Activated naive CD4-positive, alpha-beta T cell treated with anti-CD3 and anti-CD28 coated beads, Interleukin-2, amount 50 U/mL, for 72 hours (primary cell): ENCODE results near the gene SEMA6B. TPM values are rescaled to one million over a fixed set of nuclear protein-coding genes. Genes with fewer than 3 reads are reported as not detected.

Experiments
- ATAC-seq, 2 donors: fragments of 150-1000 bp; cut with Tn5 transposase; 2 replicates each; pipeline ENCODE4 v1.10.0; 2021; ENCODE audit warnings: mild to moderate bottlenecking in 2 of 2, moderate library complexity in 2 of 2
- DNase-seq, 2 donors: peaks; one replicate each; pipeline ENCODE4 v3.0.0; 2021 to 2022; ENCODE audit warnings: low spot score in 2 of 2
- H3K27ac Mint-ChIP-seq, 2 donors: one replicate each; pipeline ENCODE4 v1.8.0; 2022; ENCODE audit warnings: mild to moderate bottlenecking in 2 of 2, mixed read lengths in 2 of 2
- H3K36me3 Mint-ChIP-seq, 2 donors: one replicate each; pipeline ENCODE4 v1.8.0; 2022; ENCODE audit warnings: mixed read lengths in 2 of 2
- H3K9me3 Mint-ChIP-seq, 2 donors: one replicate each; pipeline ENCODE4 v1.8.0; 2022; ENCODE audit warnings: mixed read lengths in 2 of 2
- total RNA-seq, 2 donors: library from RNA; stranded (reverse); gene quantifications; one replicate each; pipeline ENCODE4 v1.2.3, GENCODE V29; 2022

SEMA6B gene
- total RNA-seq, 2 donors from 2014 or later = not detected

GRCh38 chr19:4513248-4513647 is 46.2 kb downstream of the SEMA6B start:
- ATAC-seq (no peak), DNase-seq (no peak)
- H3K9me3 Mint-ChIP-seq = no peaks in the 10 kb centered on the region
- no peaks in the 10 kb centered on the region for H3K36me3 Mint-ChIP-seq
- no peak overlapping the region for H3K27ac Mint-ChIP-seq

- Mint-ChIP-seq H3K9me3 (no peaks in the 10 kb centered on the region), H3K27ac (no peak overlapping the region), H3K36me3 (no peaks in the 10 kb centered on the region)
- ATAC-seq (no peak), DNase-seq (no peak)
Measured at GRCh38 chr19:4512070-4512469, 47.4 kb downstream of the SEMA6B start.

DNA sequence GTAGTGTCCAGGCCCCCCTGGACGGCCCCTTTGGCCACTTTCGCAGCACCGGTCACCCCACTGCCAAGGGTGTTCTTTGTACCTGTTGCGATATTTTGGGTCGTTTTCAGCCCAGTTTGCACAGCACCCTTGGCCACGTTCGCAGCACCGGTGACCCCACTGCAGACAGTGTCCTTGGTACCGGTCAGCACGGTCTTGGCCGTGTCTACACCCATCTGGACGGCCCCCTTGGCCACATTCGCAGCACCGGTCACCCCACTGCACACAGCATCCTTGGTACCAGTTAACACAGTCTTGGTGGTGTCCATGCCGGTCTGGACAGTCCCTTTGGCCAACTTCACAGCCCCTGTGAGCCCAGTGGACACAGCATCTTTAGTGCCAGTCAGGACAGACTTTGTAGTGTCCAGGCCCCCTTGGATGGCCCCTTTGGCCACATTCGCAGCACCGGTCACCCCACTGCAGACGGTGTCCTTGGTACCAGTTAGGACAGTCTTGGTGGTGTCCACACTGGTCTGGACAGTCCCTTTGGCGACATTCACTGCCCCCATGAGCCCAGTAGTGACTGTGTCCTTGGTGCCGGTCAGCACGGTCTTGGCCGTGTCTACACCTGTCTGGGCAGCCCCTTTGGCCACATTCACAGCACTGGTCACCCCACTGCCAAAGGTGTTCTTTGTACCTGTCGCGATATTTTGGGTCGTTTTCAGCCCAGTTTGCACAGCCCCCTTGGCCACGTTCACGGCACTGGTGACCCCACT is 48.0 kb downstream of the SEMA6B start:
- no peak overlapping the region for H3K27ac Mint-ChIP-seq

GRCh38 chr19:4510435-4511255 is 48.8 kb downstream of the SEMA6B start:
- no peak for DNase-seq
- Mint-ChIP-seq H3K9me3 (no peaks in the 10 kb centered on the region), H3K27ac (no peak overlapping the region), H3K36me3 (no peaks in the 10 kb centered on the region)
- peak; percentile 12 to 23 for ATAC-seq

More for the DNA sequence above, 48.0 kb downstream of the SEMA6B start:
- DNase-seq = no peak
- no peak for ATAC-seq
- Mint-ChIP-seq H3K36me3 (no peaks in the 10 kb centered on the region), H3K9me3 (no peaks in the 10 kb centered on the region)

DNA sequence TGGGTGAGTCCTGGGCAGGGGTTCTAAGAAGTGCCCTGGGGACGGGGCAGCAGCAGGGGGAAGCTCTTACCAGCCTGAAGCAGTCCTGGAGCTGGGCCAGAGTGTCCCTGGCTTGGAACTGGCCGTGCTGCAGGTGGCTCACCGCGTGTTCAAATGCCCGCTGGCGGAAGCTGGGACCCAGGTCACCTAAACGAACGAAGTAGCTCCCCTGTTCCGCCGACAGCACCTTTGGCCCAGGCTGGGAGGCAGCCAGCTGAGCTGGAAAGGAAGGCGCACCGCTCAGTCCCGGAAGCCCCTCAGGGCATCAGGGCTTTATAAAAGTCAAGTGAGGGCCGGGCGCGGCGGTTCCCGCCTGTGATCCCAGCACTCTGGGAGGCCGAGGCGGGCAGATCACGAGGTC is 50.8 kb downstream of the SEMA6B start:
- Mint-ChIP-seq H3K27ac (no peak overlapping the region), H3K36me3 (no peaks in the 10 kb centered on the region), H3K9me3 (no peaks in the 10 kb centered on the region)
- DNase-seq (no peak), ATAC-seq (no peak)

- Mint-ChIP-seq H3K36me3 (no peaks in the 10 kb centered on the region), H3K27ac (peak overlapping the region in 1 of 2 donors; percentile 4), H3K9me3 (no peaks in the 10 kb centered on the region)
- no peak for ATAC-seq
- DNase-seq = no peak
Measured at GRCh38 chr19:4507804-4508203, 51.7 kb downstream of the SEMA6B start.

- H3K9me3 Mint-ChIP-seq = no peaks in the 10 kb centered on the region
- H3K27ac Mint-ChIP-seq = peak overlapping the region in 1 of 2 donors; percentile 4
- DNase-seq = no peak
- ATAC-seq = no peak
- H3K36me3 Mint-ChIP-seq = no peaks in the 10 kb centered on the region
Measured at GRCh38 chr19:4507150-4507452, 52.4 kb downstream of the SEMA6B start.

DNA sequence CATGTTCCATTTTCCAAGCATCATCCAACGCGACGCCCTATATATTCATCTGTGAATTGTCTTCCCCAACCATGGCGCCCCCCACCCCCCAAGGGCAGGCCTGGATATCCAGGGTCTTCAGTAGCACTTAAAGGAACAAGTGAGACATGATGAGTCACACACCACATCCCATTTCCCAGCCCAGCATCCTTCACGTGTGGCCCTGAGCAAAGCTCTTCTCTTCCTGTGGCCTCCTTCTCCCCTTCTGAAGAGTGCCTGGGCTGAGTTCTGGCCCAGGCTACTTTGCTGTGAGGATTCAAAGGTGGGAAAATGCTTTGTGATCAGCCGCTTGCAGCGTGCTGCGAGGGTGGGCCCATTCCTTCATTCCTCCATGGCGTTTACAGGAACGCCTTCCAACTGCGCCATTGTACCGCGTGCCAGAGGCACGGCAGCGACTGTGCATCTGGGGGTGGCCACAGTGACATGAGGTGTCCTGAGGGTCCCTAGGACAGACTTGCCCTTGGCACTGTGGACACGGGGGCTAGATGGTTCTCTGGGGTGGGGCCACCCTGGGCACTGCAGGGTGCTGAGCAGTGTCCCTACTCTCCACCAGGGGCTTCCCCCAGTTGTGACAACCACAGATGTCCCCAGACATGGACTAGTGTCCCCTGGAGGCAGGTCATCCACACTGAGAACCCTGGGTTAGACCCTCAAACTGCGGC is 52.9 kb downstream of the SEMA6B start:
- Mint-ChIP-seq H3K9me3 (no peaks in the 10 kb centered on the region), H3K27ac (peak overlapping the region; percentile 4 to 51), H3K36me3 (no peaks in the 10 kb centered on the region)
- ATAC-seq = peak; percentile 44 to 51
- no peak for DNase-seq

DNA sequence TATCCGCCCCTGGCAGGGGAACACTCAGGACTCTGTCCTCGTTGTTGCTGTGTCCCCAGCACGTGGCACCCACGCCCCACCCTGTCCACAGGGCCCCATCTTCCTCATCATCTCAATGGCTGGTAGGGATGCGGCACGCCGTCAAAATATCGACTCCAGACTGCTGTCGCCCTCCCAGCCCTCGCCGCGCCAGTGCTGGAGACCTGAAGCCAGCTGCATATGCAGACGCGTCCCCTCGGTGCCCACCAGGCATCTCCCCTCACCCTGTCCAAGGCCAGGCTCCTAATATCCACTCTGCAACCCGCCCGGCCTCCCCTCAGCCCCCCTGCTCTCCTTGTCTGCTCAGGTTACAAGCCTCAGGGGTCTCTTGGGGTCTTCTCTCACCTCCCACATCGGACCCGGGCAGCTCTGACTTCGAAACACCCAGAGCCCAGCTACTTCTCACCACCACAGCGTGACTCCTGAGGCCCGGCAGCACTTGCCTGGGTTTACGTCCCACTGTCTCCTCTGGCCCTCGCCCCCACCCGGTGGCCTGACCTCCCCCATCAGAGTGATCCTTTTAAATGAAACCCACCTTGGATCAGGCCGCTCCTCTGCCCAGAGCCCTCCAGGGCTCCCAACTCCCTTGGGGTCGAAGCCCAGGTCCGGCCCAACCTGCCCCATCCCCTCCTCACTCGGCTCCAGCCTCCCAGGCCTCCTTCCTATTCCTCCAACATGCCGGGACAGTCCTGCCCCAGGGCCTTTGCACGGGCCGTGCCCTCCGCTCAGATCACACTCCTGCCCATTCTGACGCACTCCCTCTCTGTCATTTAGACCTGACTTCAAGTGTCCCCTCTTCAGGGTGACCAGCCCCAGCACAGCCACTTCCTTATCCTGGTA is 53.7 kb downstream of the SEMA6B start:
- peak overlapping the region; percentile 4 to 51 for H3K27ac Mint-ChIP-seq
- no peaks in the 10 kb centered on the region for H3K36me3 Mint-ChIP-seq
- no peaks in the 10 kb centered on the region for H3K9me3 Mint-ChIP-seq
- DNase-seq = no peak
- ATAC-seq = peak in 1 of 2 donors; percentile 3

GRCh38 chr19:4504891-4505569 is 54.5 kb downstream of the SEMA6B start:
- no peak for DNase-seq
- H3K27ac Mint-ChIP-seq = peak overlapping the region; percentile 4 to 84

GRCh38 chr19:4504297-4504701 is 55.2 kb downstream of the SEMA6B start:
- no peak for ATAC-seq
- no peak for DNase-seq
- Mint-ChIP-seq H3K27ac (no peak overlapping the region), H3K36me3 (no peaks in the 10 kb centered on the region), H3K9me3 (no peaks in the 10 kb centered on the region)

More at GRCh38 chr19:4504891-4505569, 54.5 kb downstream of the SEMA6B start:
- H3K9me3 Mint-ChIP-seq = no peaks in the 10 kb centered on the region
- no peaks in the 10 kb centered on the region for H3K36me3 Mint-ChIP-seq
- peak in 1 of 2 donors; percentile 41 for ATAC-seq

GRCh38 chr19:4503825-4504170 is 55.7 kb downstream of the SEMA6B start:
- Mint-ChIP-seq H3K9me3 (no peaks in the 10 kb centered on the region), H3K27ac (no peak overlapping the region), H3K36me3 (no peaks in the 10 kb centered on the region)
- no peak for DNase-seq
- no peak for ATAC-seq

- Mint-ChIP-seq H3K36me3 (no peaks in the 10 kb centered on the region), H3K9me3 (no peaks in the 10 kb centered on the region), H3K27ac (no peak overlapping the region)
- ATAC-seq = no peak
- no peak for DNase-seq
Measured at GRCh38 chr19:4503132-4503824, 56.2 kb downstream of the SEMA6B start.

DNA sequence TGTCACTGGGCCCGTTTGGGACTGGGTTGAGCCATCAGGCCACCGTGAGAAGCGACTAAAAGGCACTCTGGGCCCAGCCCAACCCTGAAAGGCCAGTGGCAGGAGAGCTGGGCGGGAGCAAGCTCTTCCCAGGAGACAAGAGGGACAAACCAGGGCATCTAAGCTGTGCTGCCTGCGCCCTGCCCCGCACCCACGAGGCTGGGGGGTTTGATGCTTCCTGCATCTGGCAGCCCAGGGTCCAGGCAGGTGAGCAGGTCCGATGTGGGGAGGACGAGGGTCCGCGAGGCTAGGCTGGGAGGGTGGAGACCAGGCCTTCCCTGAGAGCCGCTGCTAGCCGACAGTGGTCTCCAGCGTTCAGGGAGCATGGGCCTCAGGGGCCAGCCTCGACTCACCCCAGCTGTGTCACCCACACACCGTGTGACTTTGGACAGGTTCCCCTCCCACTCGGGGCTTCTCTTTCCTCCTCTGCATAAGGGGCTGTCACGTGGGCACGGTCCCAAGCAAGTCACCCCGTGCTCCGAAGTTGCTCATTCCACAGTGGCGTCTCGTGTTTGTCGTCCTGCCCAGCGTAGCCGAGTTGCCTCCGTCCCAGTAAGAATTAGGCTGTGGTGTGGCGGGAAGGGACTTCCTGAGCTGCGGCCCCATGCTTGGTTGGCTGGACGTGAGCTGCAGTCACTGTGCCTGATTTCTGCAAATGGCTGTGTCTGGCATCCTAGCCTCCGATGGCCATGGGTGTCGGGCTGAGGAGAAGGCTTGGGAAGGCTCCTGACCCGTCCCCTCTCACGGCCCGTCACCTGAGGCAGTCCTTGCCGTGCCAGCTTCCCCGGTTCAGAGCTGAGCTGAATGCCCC is 57.0 kb downstream of the SEMA6B start:
- ATAC-seq = no peak
- H3K27ac Mint-ChIP-seq = no peak overlapping the region
- no peak for DNase-seq
- H3K36me3 Mint-ChIP-seq = no peaks in the 10 kb centered on the region
- H3K9me3 Mint-ChIP-seq = no peaks in the 10 kb centered on the region

GRCh38 chr19:4501691-4502090 is 57.8 kb downstream of the SEMA6B start:
- H3K36me3 Mint-ChIP-seq = no peaks in the 10 kb centered on the region
- no peak for DNase-seq
- ATAC-seq = no peak
- H3K9me3 Mint-ChIP-seq = no peaks in the 10 kb centered on the region
- H3K27ac Mint-ChIP-seq = no peak overlapping the region
